ENCODE data around the gene GATD1. TPM values are rescaled to one million over a fixed set of nuclear protein-coding genes. Genes with fewer than 3 reads are reported as not detected.

GATD1 gene
- total RNA-seq, 4 donors from 2014 or later = 27.2 to 68.2 (median 46.0) TPM

DNA sequence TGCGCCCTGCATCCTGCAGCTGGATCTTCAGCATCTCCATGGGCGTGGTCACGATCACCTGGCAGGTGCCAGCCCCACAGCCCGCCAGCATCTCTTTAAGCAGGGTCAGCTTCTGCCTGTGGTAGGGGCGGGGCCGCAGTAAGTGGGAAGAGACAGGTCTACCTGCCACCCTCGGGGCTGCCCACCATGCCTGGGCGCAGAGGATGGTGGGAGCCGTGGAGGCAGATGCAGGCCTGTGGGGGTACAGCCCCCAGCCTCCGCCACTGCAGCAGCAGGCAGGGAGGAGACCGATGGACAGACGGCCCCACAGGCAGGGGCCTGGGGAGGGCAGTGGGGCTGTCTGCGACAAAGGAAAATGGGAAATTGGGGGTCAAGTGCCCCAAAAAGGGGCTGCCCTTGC is 15.6 kb upstream of the GATD1 start:
- no peak for DNase-seq (ENCODE audit: low spot score in 2 of 2)
- Histone ChIP-seq H3K9me3 (no peaks in the 10 kb centered on the region), H3K4me1 (peaks cover 43% of the 10 kb centered on the region), H3K36me3 (peaks cover 15% of the 10 kb centered on the region), H3K27ac (no peak overlapping the region), H3K4me3 (no peak overlapping the region), H3K27me3 (peaks cover 10% of the 10 kb centered on the region)
- TF ChIP-seq, protein P1, sequence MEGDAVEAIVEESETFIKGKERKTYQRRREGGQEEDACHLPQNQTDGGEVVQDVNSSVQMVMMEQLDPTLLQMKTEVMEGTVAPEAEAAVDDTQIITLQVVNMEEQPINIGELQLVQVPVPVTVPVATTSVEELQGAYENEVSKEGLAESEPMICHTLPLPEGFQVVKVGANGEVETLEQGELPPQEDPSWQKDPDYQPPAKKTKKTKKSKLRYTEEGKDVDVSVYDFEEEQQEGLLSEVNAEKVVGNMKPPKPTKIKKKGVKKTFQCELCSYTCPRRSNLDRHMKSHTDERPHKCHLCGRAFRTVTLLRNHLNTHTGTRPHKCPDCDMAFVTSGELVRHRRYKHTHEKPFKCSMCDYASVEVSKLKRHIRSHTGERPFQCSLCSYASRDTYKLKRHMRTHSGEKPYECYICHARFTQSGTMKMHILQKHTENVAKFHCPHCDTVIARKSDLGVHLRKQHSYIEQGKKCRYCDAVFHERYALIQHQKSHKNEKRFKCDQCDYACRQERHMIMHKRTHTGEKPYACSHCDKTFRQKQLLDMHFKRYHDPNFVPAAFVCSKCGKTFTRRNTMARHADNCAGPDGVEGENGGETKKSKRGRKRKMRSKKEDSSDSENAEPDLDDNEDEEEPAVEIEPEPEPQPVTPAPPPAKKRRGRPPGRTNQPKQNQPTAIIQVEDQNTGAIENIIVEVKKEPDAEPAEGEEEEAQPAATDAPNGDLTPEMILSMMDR (IDR thresholded peaks at IDR 0.05) = no peak
- no peak for TF ChIP-seq EP300 (IDR thresholded peaks at IDR 0.05)
- TF ChIP-seq POLR2AphosphoS5 (IDR thresholded peaks at IDR 0.05) = no peak
- no peak for TF ChIP-seq POLR2A (IDR thresholded peaks at IDR 0.05)
- WGBS = 80% methylated on average over 10 of the region's 13 CpGs

DNA sequence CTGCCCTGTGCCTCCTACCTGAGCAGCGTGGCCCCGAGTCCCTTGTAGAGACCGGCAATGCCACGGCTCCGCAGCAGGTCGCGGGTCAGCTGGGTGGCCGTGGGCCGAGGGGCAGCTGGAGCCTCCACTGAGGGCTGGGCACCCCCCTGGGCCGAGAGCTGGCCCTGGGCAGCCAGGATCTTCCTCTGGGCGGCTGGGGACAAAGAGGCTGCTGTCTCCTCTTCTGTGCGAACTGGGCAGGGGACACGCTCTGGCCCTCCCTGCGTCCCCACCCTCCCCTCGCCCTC is 15.2 kb upstream of the GATD1 start:
- peaks cover 40% of the 10 kb centered on the region for H3K4me1 ChIP-seq
- no peak for TF ChIP-seq POLR2A (IDR thresholded peaks at IDR 0.05)
- TF ChIP-seq POLR2AphosphoS5 (IDR thresholded peaks at IDR 0.05) = no peak
- no peak for TF ChIP-seq EP300 (IDR thresholded peaks at IDR 0.05)
- TF ChIP-seq, protein P1 (IDR thresholded peaks at IDR 0.05) = no peak
- H3K4me3 ChIP-seq = no peak overlapping the region

DNA sequence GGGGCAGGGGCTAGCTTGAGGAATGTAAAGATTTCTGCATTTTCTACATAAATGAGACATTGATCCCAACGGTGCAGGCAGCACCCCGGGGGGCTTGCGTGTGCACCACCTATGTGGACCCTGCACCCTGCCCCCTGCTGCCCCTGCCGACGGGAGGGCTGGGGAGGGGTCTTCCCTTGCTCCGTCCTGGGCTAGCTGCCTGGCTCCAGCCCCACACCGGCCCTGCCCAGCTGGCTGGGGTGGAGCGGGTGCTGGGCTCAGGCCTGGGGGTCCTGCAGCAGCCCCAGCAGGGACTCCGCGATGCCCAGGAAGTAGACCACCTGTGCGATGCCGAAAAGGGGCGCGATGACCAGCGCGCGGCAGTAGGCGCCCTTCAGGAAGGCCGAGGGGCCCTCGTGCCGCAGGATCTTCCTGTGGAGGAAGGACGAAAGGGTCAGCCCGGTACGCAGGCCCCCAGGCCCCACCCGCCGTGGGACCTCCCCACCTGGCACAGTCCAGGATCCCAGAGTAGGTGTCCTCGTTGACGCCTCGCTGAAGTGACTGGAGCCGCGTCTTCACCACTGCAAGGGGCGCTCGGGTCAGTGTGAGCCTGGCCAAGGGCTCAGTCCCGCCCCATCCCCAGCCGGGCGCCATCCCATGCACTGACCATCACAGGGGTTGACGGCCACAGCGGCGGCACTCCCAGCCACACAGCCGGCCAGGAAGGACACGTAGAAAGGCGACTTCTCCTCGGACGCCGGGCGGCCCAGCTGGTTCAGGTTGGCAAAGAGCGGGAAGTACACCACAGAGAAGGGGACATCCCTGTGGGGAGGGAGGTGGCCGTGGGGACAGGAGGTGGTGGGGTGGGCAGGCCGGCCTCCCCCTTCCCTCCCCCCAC is 14.6 kb upstream of the GATD1 start:
- Histone ChIP-seq H3K9me3 (no peaks in the 10 kb centered on the region), H3K4me1 (peaks cover 34% of the 10 kb centered on the region), H3K4me3 (no peak overlapping the region), H3K27ac (no peak overlapping the region), H3K36me3 (peaks cover 15% of the 10 kb centered on the region), H3K27me3 (peaks cover 13% of the 10 kb centered on the region)
- DNase-seq (ENCODE audit: low spot score in 2 of 2) = no peak
- 80% methylated on average over 2 of the region's 49 CpGs for WGBS
- TF ChIP-seq POLR2A (IDR thresholded peaks at IDR 0.05) = no peak
- TF ChIP-seq POLR2AphosphoS5 (IDR thresholded peaks at IDR 0.05) = no peak
- no peak for TF ChIP-seq EP300 (IDR thresholded peaks at IDR 0.05)
- TF ChIP-seq, protein P1 (IDR thresholded peaks at IDR 0.05) = no peak

More for the DNA sequence above, 15.2 kb upstream of the GATD1 start:
- DNase-seq (ENCODE audit: low spot score in 2 of 2) = no peak
- Histone ChIP-seq H3K36me3 (peaks cover 15% of the 10 kb centered on the region), H3K27ac (no peak overlapping the region), H3K27me3 (peaks cover 13% of the 10 kb centered on the region), H3K9me3 (no peaks in the 10 kb centered on the region)
- WGBS = 80% methylated on average over 1 of the region's 15 CpGs

DNA sequence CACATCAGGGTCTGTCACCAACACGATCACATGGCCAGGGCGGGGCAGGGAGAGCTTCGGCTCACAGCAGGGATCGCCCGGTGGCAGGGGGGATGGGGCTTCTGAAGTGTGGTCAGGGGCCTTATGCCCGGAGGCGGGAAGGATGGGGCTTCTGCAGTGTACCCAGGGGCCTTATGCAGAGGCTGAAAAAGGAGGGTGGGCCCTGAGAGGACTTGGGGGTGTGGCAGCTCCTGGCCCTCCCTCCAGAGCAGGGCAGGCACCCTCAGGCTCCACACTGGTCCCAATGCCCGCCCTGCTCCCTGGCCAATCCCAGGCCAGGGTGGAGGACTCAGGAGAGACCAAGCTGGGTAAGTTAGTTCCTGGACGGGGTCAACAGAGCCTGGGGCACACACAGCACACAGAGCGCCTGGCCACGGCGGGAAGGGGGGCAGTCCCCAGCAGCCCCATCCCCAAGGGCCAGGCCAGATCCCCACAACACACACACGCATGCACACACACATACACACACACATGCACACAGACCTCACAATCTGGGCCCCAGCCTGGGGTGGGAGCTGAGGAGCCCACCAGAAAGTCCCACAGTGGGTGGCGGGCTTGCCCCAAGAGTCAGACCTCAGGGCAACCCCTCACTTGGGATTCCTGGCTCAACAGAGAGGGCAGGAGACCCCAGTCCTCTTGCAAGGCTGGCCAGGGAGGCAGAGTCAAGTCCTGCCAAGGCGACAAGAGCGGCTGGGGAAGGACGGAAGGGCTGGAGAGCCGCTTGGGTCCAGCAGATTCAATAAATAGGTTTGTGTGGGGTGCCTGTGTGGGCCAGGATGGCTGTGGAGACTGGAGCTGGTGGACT is 13.7 kb upstream of the GATD1 start:
- Histone ChIP-seq H3K4me1 (peaks cover 24% of the 10 kb centered on the region), H3K27me3 (peaks cover 13% of the 10 kb centered on the region), H3K27ac (no peak overlapping the region), H3K9me3 (no peaks in the 10 kb centered on the region), H3K4me3 (no peak overlapping the region), H3K36me3 (peaks cover 15% of the 10 kb centered on the region)
- 51% methylated on average over 14 of the region's 18 CpGs for WGBS
- DNase-seq (ENCODE audit: low spot score in 2 of 2) = no peak
- TF ChIP-seq POLR2A (IDR thresholded peaks at IDR 0.05) = no peak
- TF ChIP-seq, protein P1 (IDR thresholded peaks at IDR 0.05) = no peak
- no peak for TF ChIP-seq POLR2AphosphoS5 (IDR thresholded peaks at IDR 0.05)
- no peak for TF ChIP-seq EP300 (IDR thresholded peaks at IDR 0.05)

DNA sequence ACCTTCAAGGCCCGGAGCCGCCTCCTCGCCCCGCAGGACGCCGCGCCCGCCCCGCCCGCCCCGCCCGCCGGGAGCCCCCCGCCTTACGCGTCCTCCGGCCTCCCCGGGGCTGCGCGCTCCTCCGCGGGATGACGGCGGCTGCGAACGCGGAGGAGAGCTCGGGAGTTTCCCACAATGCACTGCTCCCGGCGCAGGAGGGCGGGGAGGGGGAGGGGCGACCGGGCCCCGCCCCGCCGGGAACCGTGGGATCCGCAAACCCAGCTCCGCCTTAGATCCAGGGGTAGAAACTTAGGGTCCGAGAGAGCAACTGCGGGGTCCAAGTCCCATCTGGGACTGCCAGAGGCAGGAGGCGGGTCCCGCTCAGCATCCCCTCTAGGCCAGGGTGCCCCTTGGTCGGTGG is 12.7 kb upstream of the GATD1 start, which contains the start of gene CEND1:
TSS of gene CEND1 (minus strand) at position 148 of the 400 bp plus-strand sequence. CDS start 1,514 bp downstream, outside the sequence.
- H3K4me1 ChIP-seq = peaks cover 14% of the 10 kb centered on the region
- no peaks in the 10 kb centered on the region for H3K9me3 ChIP-seq
- TF ChIP-seq POLR2A (IDR thresholded peaks at IDR 0.05) (no peak), POLR2AphosphoS5 (IDR thresholded peaks at IDR 0.05) (no peak), EP300 (IDR thresholded peaks at IDR 0.05) (no peak)
- TF ChIP-seq, protein P1 (IDR thresholded peaks at IDR 0.05) = no peak
- peaks cover 13% of the 10 kb centered on the region for H3K27me3 ChIP-seq
- WGBS = no CpG with 5 or more reads among the region's 44 CpGs
- no peak for DNase-seq (ENCODE audit: low spot score in 2 of 2)
- H3K4me3 ChIP-seq = no peak within 1 kb of the TSS
- peaks cover 15% of the 10 kb centered on the region for H3K36me3 ChIP-seq
- H3K27ac ChIP-seq = no peak within 1 kb of the TSS
